GM21786 (cell line): ENCODE results near the gene TNFRSF21.
"Not testable (repeated sequence)": the region's sequence is repeated elsewhere in the genome, so short reads cannot be mapped to it uniquely, and the experiment has no call there.

Experiments used
- ATAC-seq: cut with Tn5 transposase; IDR thresholded peaks from one replicate; pipeline ENCODE4 v1.9.1; 2021; ENCODE audit not compliant: unreplicated experiment

Gene TNFRSF21

GRCh38 chr6:47290124-47290834, 19.4 kb downstream of the TNFRSF21 start:
- ATAC-seq: no peak

GRCh38 chr6:47288267-47289090, 21.2 kb downstream of the TNFRSF21 start:
- ATAC-seq: no peak

- no peak for ATAC-seq
Measured at GRCh38 chr6:47286301-47286700, 23.4 kb downstream of the TNFRSF21 start.

- ATAC-seq: no peak
Measured at GRCh38 chr6:47283993-47284392, 25.7 kb downstream of the TNFRSF21 start.

GRCh38 chr6:47278545-47278944, 31.2 kb downstream of the TNFRSF21 start:
- ATAC-seq: no peak

GRCh38 chr6:47277702-47278101, 32.0 kb downstream of the TNFRSF21 start:
- no peak for ATAC-seq

GRCh38 chr6:47276377-47276776, 33.3 kb downstream of the TNFRSF21 start:
- ATAC-seq: no peak

GRCh38 chr6:47275640-47276039, 34.1 kb downstream of the TNFRSF21 start:
- ATAC-seq: no peak

- ATAC-seq: not testable (repeated sequence)
Measured at GRCh38 chr6:47275132-47275531, 34.6 kb downstream of the TNFRSF21 start.

- no peak for ATAC-seq
Measured at GRCh38 chr6:47268572-47269187, 41.0 kb downstream of the TNFRSF21 start.

GRCh38 chr6:47267301-47267700, 42.4 kb downstream of the TNFRSF21 start:
- ATAC-seq: no peak

- no peak for ATAC-seq
Measured at GRCh38 chr6:47265971-47266370, 43.7 kb downstream of the TNFRSF21 start.

GRCh38 chr6:47264775-47265184, 44.9 kb downstream of the TNFRSF21 start:
- ATAC-seq: no peak

GRCh38 chr6:47263268-47263667, 46.4 kb downstream of the TNFRSF21 start:
- ATAC-seq: no peak

GRCh38 chr6:47262231-47262630, 47.5 kb downstream of the TNFRSF21 start:
- ATAC-seq: no peak

GRCh38 chr6:47261191-47261590, 48.5 kb downstream of the TNFRSF21 start:
- no peak for ATAC-seq

GRCh38 chr6:47260021-47260420, 49.7 kb downstream of the TNFRSF21 start:
- no peak for ATAC-seq

- ATAC-seq: no peak
Measured at GRCh38 chr6:47258724-47259347, 50.9 kb downstream of the TNFRSF21 start.

GRCh38 chr6:47256981-47257730, 52.5 kb downstream of the TNFRSF21 start:
- ATAC-seq: no peak

- ATAC-seq: no peak
Measured at GRCh38 chr6:47256361-47256760, 53.3 kb downstream of the TNFRSF21 start.

- no peak for ATAC-seq
Measured at GRCh38 chr6:47254906-47255305, 54.8 kb downstream of the TNFRSF21 start.
